OCI-LY7 (cell line): Measurements from ENCODE around the gene SMC6. TPM values are rescaled to one million over a fixed set of nuclear protein-coding genes. Genes with fewer than 3 reads are reported as not detected.

Experiments used
- BruUV-seq: library from RNA; stranded (reverse); fragments of 400-500 nt; replicated peaks from 2 replicates; lab custom pipeline; 2021; lab: Mats Ljungman, UMichigan
- CTCF ChIA-PET: fragments of 300-600 bp; sonication (Branson Sonifier 250); formaldehyde crosslinking; loops from one replicate; lab custom pipeline; 2022; ENCODE audit warnings: antibody characterized with exemption; ENCODE audit not compliant: unreplicated experiment; lab: Charles Lee
- POLR2A ChIA-PET: fragments of 300-600 bp; sonication (Branson Sonifier 250); formaldehyde crosslinking; loops from one replicate; lab custom pipeline; 2022; ENCODE audit warnings: antibody characterized with exemption; lab: Charles Lee
- DNase-seq: peaks from one replicate; pipeline ENCODE4 v3.0.0-alpha.2; 2015; ENCODE audit warnings: low spot score
- H2AFZ ChIP-seq: fragments of 200-600 bp; sonication (generic), shearing (Covaris generic); 2 replicates; pipeline ENCODE4 v1.6.1; 2014; ENCODE audit warnings: mild to moderate bottlenecking, antibody characterized with exemption, low read length, moderate library complexity
- H3K27ac ChIP-seq: fragments of 200-600 bp; sonication (generic); 2 replicates; pipeline ENCODE4 v1.5.1; 2014; ENCODE audit warnings: mixed run types, low read depth, mild to moderate bottlenecking, moderate library complexity, low read length, inconsistent platforms; ENCODE audit not compliant: poor library complexity, severe bottlenecking
- H3K36me3 ChIP-seq: fragments of 200-600 bp; sonication (generic); 2 replicates; pipeline ENCODE4 v1.6.1; 2014; ENCODE audit warnings: mild to moderate bottlenecking, antibody characterized with exemption, low read length, moderate library complexity, mixed read lengths; ENCODE audit not compliant: insufficient read depth
- H3K4me1 ChIP-seq: fragments of 200-600 bp; sonication (generic); 2 replicates; pipeline ENCODE4 v1.5.1; 2014; ENCODE audit warnings: mild to moderate bottlenecking, low read length; ENCODE audit not compliant: insufficient read depth, poor library complexity, severe bottlenecking
- H3K4me2 ChIP-seq: fragments of 200-600 bp; sonication (generic); 2 replicates; pipeline ENCODE4 v1.6.1; 2014; ENCODE audit warnings: mild to moderate bottlenecking, low read length
- H3K4me3 ChIP-seq: fragments of 200-600 bp; sonication (generic); 2 replicates; pipeline ENCODE4 v1.5.1; 2014; ENCODE audit warnings: mild to moderate bottlenecking, low read depth, low read length; ENCODE audit not compliant: poor library complexity, severe bottlenecking
- H3K79me2 ChIP-seq: fragments of 200-600 bp; sonication (generic); 2 replicates; pipeline ENCODE4 v1.6.1; 2016; ENCODE audit warnings: low read depth, mild to moderate bottlenecking, low read length, moderate library complexity, mixed read lengths; ENCODE audit not compliant: insufficient read depth
- H3K9me2 ChIP-seq: fragments of 200-600 bp; sonication (generic); 2 replicates; pipeline ENCODE4 v1.6.1; 2016; ENCODE audit warnings: mild to moderate bottlenecking, low read length, mixed read lengths; ENCODE audit not compliant: insufficient read depth
- H3K9me3 ChIP-seq: fragments of 200-600 bp; sonication (generic); 2 replicates; pipeline ENCODE4 v1.6.1; 2014; ENCODE audit warnings: mild to moderate bottlenecking, mixed run types, low read length, mixed read lengths
- H4K20me1 ChIP-seq: fragments of 200-600 bp; sonication (generic); 2 replicates; pipeline ENCODE4 v1.6.1; 2014; ENCODE audit warnings: mild to moderate bottlenecking, antibody characterized with exemption, low read length, moderate library complexity, mixed read lengths; ENCODE audit not compliant: insufficient read depth
- CTCF ChIP-seq: fragments of 200-600 bp; sonication (generic); conservative IDR thresholded peaks from 2 replicates; pipeline ENCODE4 v1.5.1; 2014; ENCODE audit warnings: mild to moderate bottlenecking, antibody characterized with exemption, low read length, moderate library complexity, mixed read lengths
- EZH2phosphoT487 ChIP-seq: fragments of 200-600 bp; sonication (generic); IDR thresholded peaks from 2 replicates; pipeline ENCODE4 v1.6.1; 2018; ENCODE audit warnings: low read depth, borderline replicate concordance, mild to moderate bottlenecking, mixed run types, antibody characterized with exemption, low read length, moderate library complexity, mixed read lengths
- intact Hi-C: fragments of 100-400 bp; cut with micrococcal nuclease; formaldehyde crosslinking; loops from one replicate; pipeline ENCODE4 v1.10.0; 2022; ENCODE audit not compliant: unreplicated experiment
- total RNA-seq, 2 experiments: library from RNA; depleted of rRNA in 1 of 2; stranded (reverse); fragments of >200 nt in 1 of 2; shearing (Covaris generic) in 1 of 2; gene quantifications; 2 replicates each; pipeline ENCODE4 v1.2.3, GENCODE V29; 2014 to 2022

SMC6 gene
- total RNA-seq, 2 experiments from 2014 or later = 37.0 to 62.4 TPM

- H3K79me2 ChIP-seq = no peaks in the 10 kb centered on the region
- H3K4me3 ChIP-seq = no peak overlapping the region
- H2AFZ ChIP-seq = no peak overlapping the region
- H3K9me2 ChIP-seq = no peaks in the 10 kb centered on the region
- BruUV-seq = no TSS peak
- no peak overlapping the region for H3K4me2 ChIP-seq
- TF ChIP-seq CTCF (no peak), EZH2phosphoT487 (no peak)
- H4K20me1 ChIP-seq = no peaks in the 10 kb centered on the region
- H3K36me3 ChIP-seq = peaks cover 86% of the 10 kb centered on the region
- POLR2A ChIA-PET = interaction anchor here (0.7 to 1.3 kb wide), 5 partner anchors 9 to 140 kb away, joined by 3 to 8 read pairs (median 3); no protein-coding TSS in a partner anchor
- CTCF ChIA-PET = interaction anchor here (0.7 kb wide), 1 partner anchor 15 kb away, joined by 3 read pairs; no protein-coding TSS in a partner anchor
- H3K4me1 ChIP-seq = no peaks in the 10 kb centered on the region
- H3K9me3 ChIP-seq = no peaks in the 10 kb centered on the region
- intact Hi-C loops = no loop called here
- no peak overlapping the region for H3K27ac ChIP-seq
- no peak for DNase-seq
These were observed 25.4 kb downstream of the SMC6 start for GRCh38 chr2:17728210-17728609.

DNA sequence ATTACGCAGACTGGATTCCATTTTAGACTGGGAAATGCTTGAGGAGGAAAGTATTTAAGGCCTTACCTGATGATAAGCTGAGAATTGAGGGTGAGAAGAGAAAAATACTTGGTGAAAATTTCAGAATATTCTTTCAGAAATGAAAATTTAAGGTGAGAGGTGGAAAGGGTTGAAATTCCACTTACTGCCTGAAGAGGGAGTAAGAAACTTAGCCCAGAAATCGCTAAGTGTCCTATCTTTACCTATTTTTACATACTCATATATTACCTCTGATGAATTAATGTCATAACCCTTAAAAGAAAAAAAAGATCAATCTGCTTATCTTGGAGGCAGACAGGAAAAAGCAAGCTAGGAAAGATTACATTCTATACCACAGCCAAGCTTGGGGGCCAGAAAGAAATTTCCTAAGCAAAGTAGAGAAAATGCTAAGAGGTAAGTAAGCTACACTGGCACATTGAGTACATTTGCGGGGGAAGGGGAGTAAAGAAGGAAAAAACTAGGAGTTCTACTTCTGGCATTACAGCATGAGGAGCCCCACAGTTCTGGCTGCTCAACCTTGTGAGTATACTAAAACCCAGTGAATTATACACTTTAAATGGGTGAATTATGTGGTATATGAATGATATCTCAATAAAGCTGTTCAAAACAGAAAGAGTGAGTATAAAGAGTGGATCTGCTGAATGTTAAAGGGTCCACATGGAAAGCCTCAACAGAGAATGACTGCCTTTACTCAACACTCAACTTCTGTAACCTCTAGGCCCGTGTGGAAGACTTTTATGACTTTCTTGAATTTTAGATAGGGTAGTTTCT, 33.8 kb downstream of the SMC6 start:
- Histone ChIP-seq H3K79me2 (no peaks in the 10 kb centered on the region), H3K4me2 (no peak overlapping the region), H3K9me3 (no peaks in the 10 kb centered on the region), H3K9me2 (no peaks in the 10 kb centered on the region), H3K4me3 (no peak overlapping the region), H3K27ac (no peak overlapping the region), H3K36me3 (peaks cover 92% of the 10 kb centered on the region), H2AFZ (no peak overlapping the region), H3K4me1 (no peaks in the 10 kb centered on the region), H4K20me1 (no peaks in the 10 kb centered on the region)
- TF ChIP-seq EZH2phosphoT487 (no peak), CTCF (peak; percentile 97)
- BruUV-seq = no TSS peak
- ChIA-PET POLR2A (interaction anchor here (0.6 to 2.1 kb wide), 6 partner anchors 9 to 141 kb away, joined by 3 to 8 read pairs (median 4); no protein-coding TSS in a partner anchor), CTCF (no interaction called here)
- intact Hi-C loops = loop anchor here (2.0 to 5.0 kb wide), 5 partner anchors 33 to 638 kb away; partner anchors contain the start of gene SMC6
- peak; percentile 42 for DNase-seq

DNA sequence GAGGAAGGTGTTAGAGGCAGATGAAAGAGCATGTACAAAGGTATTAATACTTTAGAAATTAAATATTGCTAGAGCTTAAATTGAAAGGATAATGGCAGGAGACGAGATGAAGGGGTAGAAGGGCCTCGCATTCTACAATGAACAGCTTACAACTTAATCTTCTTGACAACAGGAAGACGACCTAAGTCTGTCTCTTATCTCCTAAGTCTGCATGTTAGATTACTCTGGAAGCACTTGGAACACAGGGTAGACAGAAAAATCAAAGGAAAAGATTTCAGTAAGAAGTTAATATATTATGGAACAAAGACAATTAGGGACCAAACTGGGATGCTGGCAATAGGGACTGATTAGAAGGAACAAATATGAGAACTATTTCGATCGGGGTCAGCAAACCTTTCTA, 34.9 kb downstream of the SMC6 start:
- Histone ChIP-seq H2AFZ (no peak overlapping the region), H3K79me2 (no peaks in the 10 kb centered on the region), H3K4me3 (no peak overlapping the region), H3K27ac (no peak overlapping the region), H3K4me2 (no peak overlapping the region), H3K4me1 (no peaks in the 10 kb centered on the region), H3K9me3 (no peaks in the 10 kb centered on the region), H3K9me2 (no peaks in the 10 kb centered on the region), H4K20me1 (no peaks in the 10 kb centered on the region), H3K36me3 (peaks cover 93% of the 10 kb centered on the region)
- DNase-seq = no peak
- ChIA-PET POLR2A (interaction anchor here (0.9 to 2.1 kb wide), 5 partner anchors 10 to 54 kb away, joined by 3 to 8 read pairs (median 4); no protein-coding TSS in a partner anchor), CTCF (no interaction called here)
- TF ChIP-seq CTCF (no peak), EZH2phosphoT487 (no peak)
- BruUV-seq = no TSS peak
- intact Hi-C loops = loop anchor here (2.0 to 5.0 kb wide), 4 partner anchors 34 to 459 kb away; partner anchors contain the start of gene SMC6
